Measurements from ENCODE around the gene RTN4R.
"Not testable (repeated sequence)": the region's sequence is repeated elsewhere in the genome, so short reads cannot be mapped to it uniquely, and the experiment has no call there.

GRCh38 chr22:20285473-20286311 lies 17.6 kb upstream of the RTN4R start:
- peak; percentile 60 to 93 (median 79) for TF ChIP-seq CTCF (IDR thresholded peaks at IDR 0.05)
- not testable (repeated sequence) for TF ChIP-seq EP300 (IDR thresholded peaks at IDR 0.05)

All from tibial nerve (tissue), 4 donors.